ENCODE data around the gene RAPGEFL1. TPM values are rescaled to one million over a fixed set of nuclear protein-coding genes. Genes with fewer than 3 reads are reported as not detected.

RAPGEFL1 gene
- total RNA-seq, 1 experiment from 2014 or later = 8.9 TPM

DNA sequence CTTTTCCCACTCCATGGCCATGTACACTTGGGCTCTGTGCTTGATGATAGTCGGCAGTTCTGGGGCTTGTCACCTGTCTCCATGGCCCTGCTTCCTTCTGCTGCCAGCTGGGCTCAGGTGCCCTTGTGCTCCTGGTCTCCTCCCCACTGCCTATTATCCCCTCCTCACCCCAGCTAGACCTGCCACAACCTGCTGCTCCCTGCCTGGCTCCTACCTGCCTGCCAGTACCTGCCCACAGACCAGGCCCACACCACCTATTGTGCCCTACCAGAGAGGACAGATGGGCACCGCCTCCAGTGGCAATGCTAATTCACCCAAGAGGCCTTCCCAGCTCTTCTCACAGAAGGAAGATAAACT, 538 bp upstream of the RAPGEFL1 start:
- Histone ChIP-seq H3K36me3 (ENCODE audit: insufficient read depth, low read length) (peaks cover 5% of the 10 kb centered on the region), H3K4me1 (ENCODE audit: low read length) (peaks cover 25% of the 10 kb centered on the region), H2AFZ (ENCODE audit: low read length) (no peak overlapping the region; the same call in 1 of the 2 replicates), H4K20me1 (ENCODE audit: insufficient read depth, low read depth, low read length) (no peaks in the 10 kb centered on the region), H3K9me2 (replicated peaks; ENCODE audit: insufficient read depth, low read length) (no peaks in the 10 kb centered on the region), H3K4me3 (ENCODE audit: low read length) (peak overlapping the region; percentile 18; the same call in 1 of the 2 replicates), H3K27me3 (ENCODE audit: low read length) (no peaks in the 10 kb centered on the region), H3K9ac (ENCODE audit: low read length) (peak overlapping the region; percentile 31), H3K27ac (ENCODE audit: low read length) (no peak overlapping the region), H3K79me2 (ENCODE audit: low read length) (no peaks in the 10 kb centered on the region), H3K4me2 (ENCODE audit: low read depth, low read length, poor library complexity, severe bottlenecking) (peak overlapping the region; percentile 78), H3K9me3 (ENCODE audit: low read length) (no peaks in the 10 kb centered on the region)
- DNase-seq = no peak

GRCh38 chr17:40178021-40178601, 841 bp downstream of the RAPGEFL1 start:
- Histone ChIP-seq H3K9me2 (replicated peaks; ENCODE audit: insufficient read depth, low read length) (no peaks in the 10 kb centered on the region), H3K4me3 (ENCODE audit: low read length) (peak overlapping the region; percentile 72), H3K27ac (ENCODE audit: low read length) (no peak overlapping the region), H3K27me3 (ENCODE audit: low read length) (no peaks in the 10 kb centered on the region), H3K9me3 (ENCODE audit: low read length) (no peaks in the 10 kb centered on the region), H3K36me3 (ENCODE audit: insufficient read depth, low read length) (peaks cover 2% of the 10 kb centered on the region; the same call in 1 of the 2 replicates), H3K4me1 (ENCODE audit: low read length) (peaks cover 25% of the 10 kb centered on the region), H3K9ac (ENCODE audit: low read length) (peak overlapping the region; percentile 79), H4K20me1 (ENCODE audit: insufficient read depth, low read depth, low read length) (no peaks in the 10 kb centered on the region), H2AFZ (ENCODE audit: low read length) (no peak overlapping the region), H3K79me2 (ENCODE audit: low read length) (no peaks in the 10 kb centered on the region), H3K4me2 (ENCODE audit: low read depth, low read length, poor library complexity, severe bottlenecking) (peak overlapping the region; percentile 78)
- DNase-seq = no peak

- no peak overlapping the region for H3K4me2 ChIP-seq (ENCODE audit: low read depth, low read length, poor library complexity, severe bottlenecking)
- H4K20me1 ChIP-seq (ENCODE audit: insufficient read depth, low read depth, low read length) = no peaks in the 10 kb centered on the region
- H3K9ac ChIP-seq (ENCODE audit: low read length) = no peak overlapping the region
- peaks cover 25% of the 10 kb centered on the region for H3K4me1 ChIP-seq (ENCODE audit: low read length)
- H3K27ac ChIP-seq (ENCODE audit: low read length) = no peak overlapping the region
- DNase-seq = no peak
- H3K9me2 ChIP-seq (replicated peaks; ENCODE audit: insufficient read depth, low read length) = no peaks in the 10 kb centered on the region
- no peaks in the 10 kb centered on the region for H3K27me3 ChIP-seq (ENCODE audit: low read length)
- H3K79me2 ChIP-seq (ENCODE audit: low read length) = no peaks in the 10 kb centered on the region
- no peak overlapping the region for H2AFZ ChIP-seq (ENCODE audit: low read length)
- H3K4me3 ChIP-seq (ENCODE audit: low read length) = no peak overlapping the region; the same call in 1 of the 2 replicates
- no peaks in the 10 kb centered on the region for H3K9me3 ChIP-seq (ENCODE audit: low read length)
- H3K36me3 ChIP-seq (ENCODE audit: insufficient read depth, low read length) = peaks cover 2% of the 10 kb centered on the region; the same call in 1 of the 2 replicates
These were observed 1.4 kb downstream of the RAPGEFL1 start for GRCh38 chr17:40178660-40179059.

DNA sequence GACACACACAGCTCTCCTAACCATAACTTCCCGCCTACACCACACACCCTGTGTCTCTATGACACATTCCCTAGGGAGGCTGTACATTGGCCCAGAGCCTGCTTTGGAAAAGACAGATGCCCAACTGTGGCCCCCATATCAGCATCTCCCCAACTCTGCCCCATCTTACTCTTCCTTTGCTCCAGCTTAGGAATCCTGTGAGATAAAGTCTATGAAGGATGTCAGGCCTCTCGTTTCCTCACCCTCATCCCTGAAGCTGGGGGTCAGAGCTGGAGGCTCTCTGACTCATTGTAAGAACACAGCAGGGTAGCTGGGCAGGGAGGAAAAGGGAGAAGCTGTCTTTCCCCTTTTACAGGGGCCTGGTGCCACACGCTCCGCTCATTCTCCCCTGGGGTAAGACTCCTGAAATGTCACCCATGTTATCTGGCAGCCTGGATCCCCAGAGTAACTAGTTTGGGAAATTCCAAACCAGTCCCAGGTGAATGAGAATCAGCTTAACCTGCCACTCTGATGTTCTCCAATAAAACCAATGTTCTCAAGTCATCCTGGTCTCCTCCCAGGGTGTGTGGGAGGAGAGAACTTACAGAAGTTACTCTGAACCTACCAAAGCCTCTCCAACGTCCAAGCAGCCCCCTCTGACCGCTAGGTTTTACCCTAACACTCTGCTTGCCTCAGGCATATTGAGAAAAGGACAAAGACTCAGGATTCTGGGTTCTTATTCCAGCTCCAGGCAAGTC, 2.8 kb downstream of the RAPGEFL1 start:
- no peaks in the 10 kb centered on the region for H3K9me2 ChIP-seq (replicated peaks; ENCODE audit: insufficient read depth, low read length)
- no peak overlapping the region for H3K27ac ChIP-seq (ENCODE audit: low read length)
- no peak for DNase-seq
- H3K27me3 ChIP-seq (ENCODE audit: low read length) = no peaks in the 10 kb centered on the region
- H4K20me1 ChIP-seq (ENCODE audit: insufficient read depth, low read depth, low read length) = no peaks in the 10 kb centered on the region
- H3K4me1 ChIP-seq (ENCODE audit: low read length) = peaks cover 25% of the 10 kb centered on the region
- no peak overlapping the region for H3K4me2 ChIP-seq (ENCODE audit: low read depth, low read length, poor library complexity, severe bottlenecking)
- H3K4me3 ChIP-seq (ENCODE audit: low read length) = no peak overlapping the region
- H3K9ac ChIP-seq (ENCODE audit: low read length) = no peak overlapping the region
- no peak overlapping the region for H2AFZ ChIP-seq (ENCODE audit: low read length)
- no peaks in the 10 kb centered on the region for H3K9me3 ChIP-seq (ENCODE audit: low read length)
- H3K79me2 ChIP-seq (ENCODE audit: low read length) = no peaks in the 10 kb centered on the region
- H3K36me3 ChIP-seq (ENCODE audit: insufficient read depth, low read length) = peaks cover 2% of the 10 kb centered on the region; the same call in 1 of the 2 replicates

- Histone ChIP-seq H2AFZ (ENCODE audit: low read length) (no peak overlapping the region), H3K4me2 (ENCODE audit: low read depth, low read length, poor library complexity, severe bottlenecking) (no peak overlapping the region), H3K9ac (ENCODE audit: low read length) (no peak overlapping the region)
These were observed 3.4 kb downstream of the RAPGEFL1 start for GRCh38 chr17:40180694-40181093.

GRCh38 chr17:40181205-40181604, 3.9 kb downstream of the RAPGEFL1 start:
- peaks cover 25% of the 10 kb centered on the region for H3K4me1 ChIP-seq (ENCODE audit: low read length)
- no peaks in the 10 kb centered on the region for H3K27me3 ChIP-seq (ENCODE audit: low read length)
- no peak overlapping the region for H3K9ac ChIP-seq (ENCODE audit: low read length)
- no peak overlapping the region for H3K4me3 ChIP-seq (ENCODE audit: low read length)
- no peaks in the 10 kb centered on the region for H3K79me2 ChIP-seq (ENCODE audit: low read length)
- H3K9me2 ChIP-seq (replicated peaks; ENCODE audit: insufficient read depth, low read length) = no peaks in the 10 kb centered on the region
- H3K27ac ChIP-seq (ENCODE audit: low read length) = no peak overlapping the region
- H3K9me3 ChIP-seq (ENCODE audit: low read length) = no peaks in the 10 kb centered on the region
- H3K4me2 ChIP-seq (ENCODE audit: low read depth, low read length, poor library complexity, severe bottlenecking) = no peak overlapping the region
- H4K20me1 ChIP-seq (ENCODE audit: insufficient read depth, low read depth, low read length) = no peaks in the 10 kb centered on the region
- H2AFZ ChIP-seq (ENCODE audit: low read length) = no peak overlapping the region
- peaks cover 2% of the 10 kb centered on the region; the same call in 1 of the 2 replicates for H3K36me3 ChIP-seq (ENCODE audit: insufficient read depth, low read length)
- DNase-seq = no peak

More at GRCh38 chr17:40180694-40181093, 3.4 kb downstream of the RAPGEFL1 start:
- H3K27ac ChIP-seq (ENCODE audit: low read length) = no peak overlapping the region
- H3K27me3 ChIP-seq (ENCODE audit: low read length) = no peaks in the 10 kb centered on the region
- no peaks in the 10 kb centered on the region for H4K20me1 ChIP-seq (ENCODE audit: insufficient read depth, low read depth, low read length)
- DNase-seq = no peak
- peaks cover 25% of the 10 kb centered on the region for H3K4me1 ChIP-seq (ENCODE audit: low read length)
- H3K36me3 ChIP-seq (ENCODE audit: insufficient read depth, low read length) = peaks cover 2% of the 10 kb centered on the region; the same call in 1 of the 2 replicates
- no peaks in the 10 kb centered on the region for H3K79me2 ChIP-seq (ENCODE audit: low read length)
- no peak overlapping the region for H3K4me3 ChIP-seq (ENCODE audit: low read length)
- H3K9me3 ChIP-seq (ENCODE audit: low read length) = no peaks in the 10 kb centered on the region
- no peaks in the 10 kb centered on the region for H3K9me2 ChIP-seq (replicated peaks; ENCODE audit: insufficient read depth, low read length)

DNA sequence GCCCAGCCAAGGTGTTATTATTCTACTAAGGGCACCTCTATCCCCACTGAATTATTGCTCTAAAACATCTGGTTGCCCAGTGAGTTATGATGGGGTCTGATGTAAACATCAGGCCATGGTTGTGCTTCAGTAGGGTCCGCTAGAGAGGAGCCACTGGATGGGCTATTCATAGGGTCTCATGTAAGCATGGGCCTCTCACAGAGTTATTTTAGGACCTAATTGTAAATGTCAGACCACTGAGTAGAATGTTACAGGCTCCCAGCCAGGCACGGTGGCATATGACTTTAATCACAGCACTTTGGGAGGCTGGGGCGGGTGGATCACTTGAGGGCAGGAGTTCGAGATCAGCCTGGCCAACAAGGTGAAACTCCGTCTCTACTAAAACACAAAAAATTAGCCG, 5.3 kb downstream of the RAPGEFL1 start:
- Histone ChIP-seq H3K27ac (ENCODE audit: low read length) (no peak overlapping the region), H3K79me2 (ENCODE audit: low read length) (no peaks in the 10 kb centered on the region)

DNA sequence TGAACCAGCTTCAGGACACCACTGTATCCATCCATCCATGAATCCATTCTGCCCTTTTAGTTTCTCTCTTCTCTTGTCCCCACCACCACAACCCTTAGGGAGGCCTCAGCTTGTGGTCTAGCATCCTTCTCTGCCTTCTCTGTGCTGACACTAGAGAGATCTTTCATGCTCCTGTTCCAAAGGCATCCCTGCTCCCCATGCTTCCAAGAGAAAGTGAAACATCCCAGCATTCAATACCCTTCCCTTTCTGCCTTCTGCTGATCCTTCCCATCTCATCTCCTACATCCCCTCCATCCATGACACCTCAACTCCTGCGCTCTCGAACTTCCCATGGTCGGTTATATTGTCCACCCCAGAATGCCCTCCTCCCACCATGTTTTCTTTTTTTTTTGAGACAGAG, 10.0 kb downstream of the RAPGEFL1 start:
- Histone ChIP-seq H3K36me3 (ENCODE audit: insufficient read depth, low read length) (peaks cover 3% of the 10 kb centered on the region; the same call in 1 of the 2 replicates), H4K20me1 (ENCODE audit: insufficient read depth, low read depth, low read length) (no peaks in the 10 kb centered on the region), H3K4me3 (ENCODE audit: low read length) (no peak overlapping the region), H2AFZ (ENCODE audit: low read length) (no peak overlapping the region), H3K79me2 (ENCODE audit: low read length) (no peaks in the 10 kb centered on the region), H3K9ac (ENCODE audit: low read length) (no peak overlapping the region), H3K9me3 (ENCODE audit: low read length) (no peaks in the 10 kb centered on the region), H3K9me2 (replicated peaks; ENCODE audit: insufficient read depth, low read length) (no peaks in the 10 kb centered on the region), H3K27me3 (ENCODE audit: low read length) (no peaks in the 10 kb centered on the region), H3K27ac (ENCODE audit: low read length) (no peak overlapping the region), H3K4me2 (ENCODE audit: low read depth, low read length, poor library complexity, severe bottlenecking) (no peak overlapping the region), H3K4me1 (ENCODE audit: low read length) (peaks cover 23% of the 10 kb centered on the region)
- DNase-seq = no peak

More for the DNA sequence above, 5.3 kb downstream of the RAPGEFL1 start:
- Histone ChIP-seq H3K36me3 (ENCODE audit: insufficient read depth, low read length) (peaks cover 2% of the 10 kb centered on the region; the same call in 1 of the 2 replicates), H3K9ac (ENCODE audit: low read length) (no peak overlapping the region), H3K9me2 (replicated peaks; ENCODE audit: insufficient read depth, low read length) (no peaks in the 10 kb centered on the region), H3K27me3 (ENCODE audit: low read length) (no peaks in the 10 kb centered on the region), H3K4me2 (ENCODE audit: low read depth, low read length, poor library complexity, severe bottlenecking) (no peak overlapping the region), H2AFZ (ENCODE audit: low read length) (no peak overlapping the region), H3K4me3 (ENCODE audit: low read length) (no peak overlapping the region), H3K4me1 (ENCODE audit: low read length) (peaks cover 13% of the 10 kb centered on the region), H4K20me1 (ENCODE audit: insufficient read depth, low read depth, low read length) (no peaks in the 10 kb centered on the region), H3K9me3 (ENCODE audit: low read length) (no peaks in the 10 kb centered on the region)
- DNase-seq = no peak
